Loucy (cell line): Measurements from ENCODE around the gene RNF113B.

Experiments used
- H2AFZ ChIP-seq: fragments of 200-600 bp; sonication (generic); 2 replicates; pipeline ENCODE4 v1.6.0; 2016; ENCODE audit warnings: antibody characterized with exemption, mild to moderate bottlenecking, low read length, moderate library complexity
- H3F3A ChIP-seq: fragments of 200-600 bp; 2 replicates; pipeline ENCODE4 v1.6.0; 2016; ENCODE audit warnings: antibody characterized with exemption, low read depth, mild to moderate bottlenecking
- H3K27me3 ChIP-seq: fragments of 200-600 bp; sonication (generic); 2 replicates; pipeline ENCODE4 v1.6.1; 2014; ENCODE audit warnings: low read length, mild to moderate bottlenecking; ENCODE audit not compliant: insufficient read depth, poor library complexity, severe bottlenecking
- H3K36me3 ChIP-seq: fragments of 200-600 bp; sonication (generic); 2 replicates; pipeline ENCODE4 v1.6.1; 2016; ENCODE audit warnings: low read length; ENCODE audit not compliant: insufficient read depth
- H3K4me1 ChIP-seq: fragments of 200-600 bp; sonication (generic); 2 replicates; pipeline ENCODE4 v1.5.1; 2014; ENCODE audit warnings: low read length, mild to moderate bottlenecking; ENCODE audit not compliant: insufficient read depth, poor library complexity, severe bottlenecking
- H3K4me2 ChIP-seq: fragments of 200-600 bp; sonication (generic); 2 replicates; pipeline ENCODE4 v1.6.0; 2014; ENCODE audit warnings: antibody characterized with exemption, low read length, low read depth, mild to moderate bottlenecking; ENCODE audit not compliant: poor library complexity, severe bottlenecking
- H3K4me3 ChIP-seq: fragments of 200-600 bp; sonication (generic); 2 replicates; pipeline ENCODE4 v1.5.1; 2014; ENCODE audit warnings: low read length, mild to moderate bottlenecking, mixed read lengths; ENCODE audit not compliant: poor library complexity, severe bottlenecking
- H3K79me2 ChIP-seq: fragments of 200-600 bp; sonication (generic); 2 replicates; pipeline ENCODE4 v1.6.1; 2014; ENCODE audit warnings: low read length; ENCODE audit not compliant: insufficient read depth
- H3K9ac ChIP-seq: fragments of 200-600 bp; sonication (generic); 2 replicates; pipeline ENCODE4 v1.6.0; 2014; ENCODE audit warnings: mild to moderate bottlenecking, low read depth, low read length, moderate library complexity; ENCODE audit not compliant: poor library complexity, severe bottlenecking
- H3K9me2 ChIP-seq: fragments of 200-600 bp; sonication (generic); replicated peaks from 2 replicates; pipeline ENCODE4 v1.6.1; 2016; ENCODE audit warnings: low read depth, low read length, mixed read lengths
- H3K9me3 ChIP-seq: fragments of 200-600 bp; sonication (generic); 2 replicates; pipeline ENCODE4 v1.6.1; 2014; ENCODE audit warnings: mild to moderate bottlenecking, antibody characterized with exemption, low read length, low read depth; ENCODE audit not compliant: insufficient read depth
- H4K20me1 ChIP-seq: fragments of 200-600 bp; sonication (generic); 2 replicates; pipeline ENCODE4 v1.6.0; 2014; ENCODE audit warnings: antibody characterized with exemption, low read length, mild to moderate bottlenecking; ENCODE audit not compliant: insufficient read depth, poor library complexity, severe bottlenecking
- CTCF ChIP-seq: fragments of 200-600 bp; sonication (generic); conservative IDR thresholded peaks from 2 replicates; pipeline ENCODE4 v1.5.1; 2014; ENCODE audit warnings: mild to moderate bottlenecking, antibody characterized with exemption, low read length
- EZH2phosphoT487 ChIP-seq: fragments of 200-600 bp; IDR thresholded peaks from 2 replicates; pipeline ENCODE4 v1.6.1; 2018; ENCODE audit warnings: antibody characterized with exemption, mild to moderate bottlenecking, moderate library complexity, borderline replicate concordance

Gene RNF113B

GRCh38 chr13:98141509-98142379 lies 35.3 kb downstream of the RNF113B start:
- H3K4me2 ChIP-seq, result no peak overlapping the region
- no peak overlapping the region for H2AFZ ChIP-seq
- no peaks in the 10 kb centered on the region for H3K79me2 ChIP-seq
- no peaks in the 10 kb centered on the region for H3K4me1 ChIP-seq
- no peaks in the 10 kb centered on the region for H3F3A ChIP-seq
- no peaks in the 10 kb centered on the region for H3K36me3 ChIP-seq
- H3K9ac ChIP-seq, result no peak overlapping the region
- no peaks in the 10 kb centered on the region; the same call in 1 of the 2 replicates for H3K9me3 ChIP-seq
- no peaks in the 10 kb centered on the region for H3K9me2 ChIP-seq
- no peaks in the 10 kb centered on the region for H3K27me3 ChIP-seq
- TF ChIP-seq EZH2phosphoT487, result no peak
- no peak for TF ChIP-seq CTCF
- H4K20me1 ChIP-seq, result no peaks in the 10 kb centered on the region
- H3K4me3 ChIP-seq, result no peak overlapping the region

- H3K27me3 ChIP-seq, result no peaks in the 10 kb centered on the region
- H4K20me1 ChIP-seq, result no peaks in the 10 kb centered on the region
- no peak overlapping the region for H3K4me2 ChIP-seq
- H3K36me3 ChIP-seq, result no peaks in the 10 kb centered on the region
- no peaks in the 10 kb centered on the region for H3K4me1 ChIP-seq
- TF ChIP-seq EZH2phosphoT487, result no peak
- no peak for TF ChIP-seq CTCF
- H3K9me2 ChIP-seq, result no peaks in the 10 kb centered on the region
- no peaks in the 10 kb centered on the region for H3F3A ChIP-seq
- H3K9ac ChIP-seq, result no peak overlapping the region
- no peak overlapping the region for H2AFZ ChIP-seq
- H3K79me2 ChIP-seq, result no peaks in the 10 kb centered on the region
- no peak overlapping the region for H3K4me3 ChIP-seq
- no peaks in the 10 kb centered on the region; the same call in 1 of the 2 replicates for H3K9me3 ChIP-seq
Measured at GRCh38 chr13:98141091-98141490, 36.0 kb downstream of the RNF113B start.

GRCh38 chr13:98134901-98135300 lies 42.2 kb downstream of the RNF113B start:
- no peak overlapping the region for H2AFZ ChIP-seq
- H3K27me3 ChIP-seq, result no peaks in the 10 kb centered on the region
- H3F3A ChIP-seq, result no peaks in the 10 kb centered on the region
- H3K4me3 ChIP-seq, result no peak overlapping the region
- 0 out of 2 replicates have a peak, but pooled peaks cover 3% of the 10 kb centered on the region for H3K9me3 ChIP-seq
- no peaks in the 10 kb centered on the region for H4K20me1 ChIP-seq
- H3K36me3 ChIP-seq, result no peaks in the 10 kb centered on the region
- no peaks in the 10 kb centered on the region for H3K9me2 ChIP-seq
- H3K79me2 ChIP-seq, result no peaks in the 10 kb centered on the region
- TF ChIP-seq CTCF (no peak), EZH2phosphoT487 (no peak)
- no peaks in the 10 kb centered on the region for H3K4me1 ChIP-seq
- H3K4me2 ChIP-seq, result no peak overlapping the region
- H3K9ac ChIP-seq, result no peak overlapping the region
